Effector memory CD4-positive, alpha-beta T cell (primary cell): ENCODE results near the gene STRN4.

Source experiments
- DNase-seq, 3 donors: peaks; one replicate each; pipeline ENCODE4 v3.0.0-alpha.2; 2020
- H3K27ac ChIP-seq: 2 replicates; pipeline ENCODE4 v1.7.0; 2013; ENCODE audit warnings: mild to moderate bottlenecking, low read length, moderate library complexity; ENCODE audit not compliant: insufficient read depth, poor library complexity, severe bottlenecking
- H3K27me3 ChIP-seq: replicated peaks from 2 replicates; pipeline ENCODE4 v1.7.0; 2013; ENCODE audit warnings: mild to moderate bottlenecking, low read length; ENCODE audit not compliant: insufficient read depth, control insufficient read depth, poor library complexity, severe bottlenecking
- H3K36me3 ChIP-seq: 2 replicates; pipeline ENCODE4 v1.7.0; 2013; ENCODE audit warnings: mild to moderate bottlenecking, low read length, moderate library complexity; ENCODE audit not compliant: control insufficient read depth, insufficient read depth
- H3K4me1 ChIP-seq: 2 replicates; pipeline ENCODE4 v1.7.0; 2013; ENCODE audit warnings: low read length, mild to moderate bottlenecking; ENCODE audit not compliant: control insufficient read depth, insufficient read depth, poor library complexity, severe bottlenecking
- H3K4me3 ChIP-seq: 2 replicates; pipeline ENCODE4 v1.7.0; 2013; ENCODE audit warnings: low read length, low read depth, mild to moderate bottlenecking; ENCODE audit not compliant: insufficient read depth, poor library complexity, severe bottlenecking
- H3K9me3 ChIP-seq: 2 replicates; pipeline ENCODE4 v1.7.0; 2013; ENCODE audit warnings: mild to moderate bottlenecking, low read length, moderate library complexity; ENCODE audit not compliant: control insufficient read depth

Gene STRN4

GRCh38 chr19:46744005-46744691, 2.1 kb downstream of the STRN4 start:
- H3K9me3 ChIP-seq, result no peaks in the 10 kb centered on the region
- H3K27ac ChIP-seq, result no peak overlapping the region
- peaks cover 3% of the 10 kb centered on the region for H3K36me3 ChIP-seq
- H3K4me3 ChIP-seq, result no peak overlapping the region
- peaks cover 23% of the 10 kb centered on the region for H3K4me1 ChIP-seq
- DNase-seq, result no peak
- H3K27me3 ChIP-seq, result no peaks in the 10 kb centered on the region

DNA sequence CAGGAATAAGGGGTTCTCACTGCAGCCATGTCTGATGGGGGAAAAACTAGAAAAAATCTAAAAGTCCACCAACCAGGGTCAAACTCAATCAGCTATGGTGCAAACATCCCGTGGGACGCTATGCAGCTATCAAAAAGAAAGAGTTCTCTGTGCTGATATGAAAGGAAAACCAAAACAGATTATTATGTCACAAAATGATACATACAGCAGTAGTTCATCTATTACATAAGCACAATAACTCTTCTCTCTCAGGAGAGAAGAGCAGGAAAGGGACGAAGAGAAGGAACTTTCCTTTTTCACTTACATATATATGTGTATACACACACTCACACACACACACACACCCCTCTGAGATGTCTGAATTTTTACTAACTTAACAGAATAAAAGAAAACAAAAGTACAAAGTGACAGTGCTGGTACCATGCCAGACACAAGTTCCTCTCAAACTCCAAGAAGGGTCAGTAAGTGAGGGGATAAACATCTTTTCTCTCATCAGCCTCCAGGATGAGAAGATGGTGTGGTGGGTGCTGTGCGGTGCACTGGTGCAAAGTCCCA, 3.2 kb downstream of the STRN4 start:
- Histone ChIP-seq H3K9me3 (no peaks in the 10 kb centered on the region), H3K4me1 (peaks cover 23% of the 10 kb centered on the region), H3K4me3 (no peak overlapping the region), H3K36me3 (peaks cover 12% of the 10 kb centered on the region), H3K27ac (no peak overlapping the region), H3K27me3 (no peaks in the 10 kb centered on the region)
- DNase-seq, result no peak

DNA sequence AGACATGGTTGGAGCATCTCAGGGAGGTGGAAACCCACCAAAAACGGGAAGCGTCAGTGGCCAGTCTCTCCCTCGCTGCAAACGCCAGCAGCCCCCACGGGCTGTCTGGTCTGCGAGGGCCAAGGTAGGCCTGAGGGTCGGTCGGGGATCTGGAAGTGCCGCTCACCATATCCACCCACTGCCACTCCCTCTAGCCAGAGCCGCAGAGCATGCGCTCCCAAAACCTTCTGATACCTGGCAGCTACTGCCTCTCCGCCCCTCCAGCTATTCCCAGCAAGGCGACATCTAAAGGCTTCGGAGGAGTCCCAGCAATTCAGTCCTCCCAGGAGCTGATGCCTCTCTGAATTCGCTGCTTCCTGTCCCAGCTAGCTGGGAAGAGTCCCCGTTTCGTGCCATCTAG, 4.8 kb downstream of the STRN4 start:
- peaks cover 14% of the 10 kb centered on the region for H3K4me1 ChIP-seq
- no peak overlapping the region for H3K27ac ChIP-seq
- DNase-seq, result no peak
- H3K36me3 ChIP-seq, result peaks cover 26% of the 10 kb centered on the region
- no peaks in the 10 kb centered on the region for H3K9me3 ChIP-seq
- no peak overlapping the region for H3K4me3 ChIP-seq
- no peaks in the 10 kb centered on the region for H3K27me3 ChIP-seq

DNA sequence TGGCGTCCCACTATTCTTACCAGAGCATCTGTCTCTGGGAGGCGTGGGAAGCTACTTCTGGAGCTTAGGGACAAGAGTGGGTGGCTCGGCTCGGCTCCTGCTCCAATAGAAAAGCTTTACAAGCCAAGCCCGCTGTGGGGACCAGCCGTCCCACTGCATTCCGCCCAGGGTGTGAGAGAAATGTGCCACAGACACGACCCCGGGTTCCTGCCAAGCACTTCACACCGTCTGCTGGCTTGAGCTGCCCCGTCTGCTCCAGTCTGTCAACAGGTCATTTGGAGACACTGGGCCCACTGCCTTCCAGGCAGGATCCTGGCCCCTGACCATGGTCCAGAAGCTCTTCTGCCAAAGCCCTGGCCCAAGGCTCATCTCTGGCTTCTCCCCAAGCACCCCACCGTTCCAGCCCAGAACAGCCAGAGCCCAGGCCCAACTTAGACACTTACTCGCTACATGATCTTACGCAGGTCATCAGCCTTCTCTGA, 6.9 kb downstream of the STRN4 start:
- H3K36me3 ChIP-seq, result peaks cover 29% of the 10 kb centered on the region
- no peaks in the 10 kb centered on the region for H3K4me1 ChIP-seq
- no peaks in the 10 kb centered on the region for H3K27me3 ChIP-seq
- no peaks in the 10 kb centered on the region for H3K9me3 ChIP-seq
- no peak overlapping the region for H3K4me3 ChIP-seq
- DNase-seq, result no peak
- no peak overlapping the region for H3K27ac ChIP-seq

DNA sequence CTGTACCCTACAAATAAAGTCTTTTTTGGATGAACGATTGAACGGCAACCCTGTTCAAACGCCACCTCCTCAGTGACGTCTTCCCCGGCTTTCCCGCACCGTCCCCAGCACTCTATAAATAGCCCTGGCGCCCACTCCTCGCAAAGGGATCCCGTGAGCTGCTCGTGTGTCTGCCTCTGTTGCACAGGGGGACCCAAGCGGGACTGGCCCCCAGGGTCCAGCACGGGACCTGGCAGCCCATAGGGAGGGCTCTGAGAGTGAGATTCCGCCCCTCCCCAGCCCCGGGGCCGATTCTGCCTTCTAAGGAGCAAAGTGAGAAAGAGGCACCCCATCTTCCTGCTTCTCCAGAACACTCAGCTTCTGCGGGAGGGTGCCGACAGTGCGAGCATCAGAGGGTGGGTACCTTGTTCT, 8.5 kb downstream of the STRN4 start:
- H3K27me3 ChIP-seq, result no peaks in the 10 kb centered on the region
- H3K36me3 ChIP-seq, result peaks cover 42% of the 10 kb centered on the region
- no peak overlapping the region for H3K4me3 ChIP-seq

GRCh38 chr19:46737298-46737654, 9.0 kb downstream of the STRN4 start:
- Histone ChIP-seq H3K27ac (no peak overlapping the region), H3K27me3 (no peaks in the 10 kb centered on the region), H3K9me3 (no peaks in the 10 kb centered on the region), H3K4me1 (no peaks in the 10 kb centered on the region), H3K4me3 (no peak overlapping the region), H3K36me3 (peaks cover 46% of the 10 kb centered on the region)
- no peak for DNase-seq

More for the DNA sequence above, 8.5 kb downstream of the STRN4 start:
- H3K4me1 ChIP-seq, result no peaks in the 10 kb centered on the region
- no peak overlapping the region for H3K27ac ChIP-seq
- H3K9me3 ChIP-seq, result no peaks in the 10 kb centered on the region
- DNase-seq, result no peak

- Histone ChIP-seq H3K36me3 (peaks cover 47% of the 10 kb centered on the region), H3K27ac (no peak overlapping the region), H3K4me3 (no peak overlapping the region)
These were observed 9.5 kb downstream of the STRN4 start for GRCh38 chr19:46736531-46737297.

GRCh38 chr19:46733690-46734292, 12.5 kb downstream of the STRN4 start:
- Histone ChIP-seq H3K27ac (no peak overlapping the region), H3K36me3 (peaks cover 72% of the 10 kb centered on the region), H3K27me3 (no peaks in the 10 kb centered on the region), H3K4me1 (peaks cover 3% of the 10 kb centered on the region), H3K9me3 (no peaks in the 10 kb centered on the region), H3K4me3 (no peak overlapping the region)
- no peak for DNase-seq

More at GRCh38 chr19:46736531-46737297, 9.5 kb downstream of the STRN4 start:
- H3K9me3 ChIP-seq, result no peaks in the 10 kb centered on the region
- H3K27me3 ChIP-seq, result no peaks in the 10 kb centered on the region
- DNase-seq, result no peak
- no peaks in the 10 kb centered on the region for H3K4me1 ChIP-seq

DNA sequence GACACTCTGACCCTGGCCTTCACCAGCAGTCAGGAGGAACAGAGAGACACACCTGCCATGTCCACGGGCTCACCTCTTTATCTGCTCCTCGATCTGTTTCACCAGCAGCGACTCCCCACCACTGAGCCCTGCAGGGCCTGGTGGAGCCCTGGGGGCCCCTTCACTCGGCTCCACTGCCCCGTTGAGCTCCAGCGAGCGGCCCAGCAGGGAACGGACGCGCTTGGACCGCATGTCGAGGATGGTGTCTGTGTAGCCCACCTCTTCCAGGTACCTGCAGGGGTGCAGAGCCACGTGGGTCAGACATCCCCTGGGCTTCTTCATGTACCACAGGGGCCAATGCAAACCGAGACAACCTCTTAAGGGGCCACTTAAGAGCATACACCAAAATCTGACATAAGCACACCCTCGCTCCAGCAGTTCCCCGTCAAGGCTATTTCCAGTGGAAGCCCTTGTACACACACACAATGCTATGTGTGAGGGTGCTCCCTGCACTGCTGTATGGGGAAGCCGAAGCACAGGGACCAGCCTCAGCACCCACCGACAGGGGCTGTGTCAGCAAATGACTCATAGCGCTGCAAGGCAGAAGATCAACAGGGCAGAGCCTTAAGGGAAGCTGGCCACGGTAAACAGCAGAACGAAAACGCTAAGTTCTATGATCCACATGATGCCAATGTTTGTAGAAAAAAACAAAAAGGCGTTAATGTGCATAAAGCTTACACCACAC, 13.1 kb downstream of the STRN4 start:
- no peaks in the 10 kb centered on the region for H3K9me3 ChIP-seq
- no peak overlapping the region for H3K4me3 ChIP-seq
- H3K4me1 ChIP-seq, result peaks cover 4% of the 10 kb centered on the region
- no peak overlapping the region for H3K27ac ChIP-seq
- DNase-seq, result no peak
- H3K36me3 ChIP-seq, result peaks cover 69% of the 10 kb centered on the region
- H3K27me3 ChIP-seq, result no peaks in the 10 kb centered on the region
